NK-92 (cell line): Measurements from ENCODE around the gene HECTD1.
"Not testable (repeated sequence)": the region's sequence is repeated elsewhere in the genome, so short reads cannot be mapped to it uniquely, and the experiment has no call there.

Experiments
- DNase-seq: peaks from one replicate; lab custom pipeline; 2025; ENCODE audit not compliant: unreplicated experiment; lab: John Stamatoyannopoulos, UW

The HECTD1 gene

DNA sequence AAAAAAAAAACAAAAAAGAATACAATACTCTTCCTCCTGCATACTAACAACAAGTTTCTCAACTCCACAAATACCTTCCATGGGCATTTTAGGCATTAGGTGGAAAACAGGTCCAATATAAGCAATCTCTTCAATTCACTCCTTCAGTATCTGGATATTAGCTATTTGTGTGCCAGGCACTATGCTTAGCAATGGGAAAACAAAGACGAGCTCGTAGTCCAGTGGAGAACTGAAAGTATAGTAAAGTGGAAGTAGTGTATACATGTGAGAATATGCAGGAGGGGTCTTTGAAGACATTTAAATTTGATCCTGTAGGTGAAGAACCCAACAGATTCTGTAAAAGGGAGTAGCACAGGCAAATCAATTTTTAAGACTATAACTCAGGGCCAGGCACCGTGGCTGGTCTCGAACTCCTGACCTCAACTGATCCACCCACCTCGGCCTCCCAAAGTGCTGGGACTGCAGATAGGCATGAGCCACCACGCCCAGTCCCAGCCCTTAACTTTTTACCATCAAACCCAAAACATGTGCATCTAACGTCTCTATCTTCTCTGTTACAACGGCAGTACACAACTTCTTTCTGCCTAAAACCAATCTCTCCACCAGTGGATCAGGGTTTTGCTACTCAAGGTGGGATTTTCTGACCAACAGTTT is 10.6 kb downstream of the HECTD1 start:
- DNase-seq = no peak

DNA sequence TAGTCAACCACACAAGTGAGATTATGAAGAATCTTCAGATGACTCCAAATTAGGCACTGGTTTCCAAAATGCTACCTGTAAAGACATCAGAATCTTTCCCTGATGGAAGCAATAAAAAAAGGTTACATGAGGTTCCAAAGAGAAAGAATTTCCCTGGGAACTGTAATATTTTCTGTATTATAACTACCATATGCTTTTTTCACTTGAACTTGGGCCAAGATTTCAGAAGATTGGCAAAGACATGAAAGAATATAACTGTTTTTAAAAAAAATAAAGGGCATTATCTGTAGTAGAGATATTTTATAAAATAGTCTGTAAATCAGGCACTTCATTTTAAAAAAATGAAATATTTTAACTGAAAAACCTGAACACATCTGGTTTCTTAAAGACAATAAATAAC is 12.9 kb downstream of the HECTD1 start:
- no peak for DNase-seq

DNA sequence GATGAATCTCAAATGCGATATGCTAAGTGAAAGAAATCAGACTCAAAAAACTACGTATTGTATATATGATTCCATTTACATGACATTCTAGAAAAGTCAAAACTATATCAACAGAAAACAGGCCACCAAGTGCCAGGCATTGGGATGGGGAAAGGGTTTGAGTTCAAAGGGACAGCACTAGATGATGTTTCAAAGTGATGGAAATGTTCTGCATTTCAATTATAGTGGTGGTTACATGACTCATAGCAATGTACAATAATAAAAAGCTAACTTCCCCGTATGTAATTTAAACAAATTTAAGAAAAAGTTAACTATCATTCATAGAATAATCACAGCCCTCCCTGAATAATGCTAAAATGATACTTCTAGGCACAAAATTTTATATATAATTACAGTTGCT is 13.5 kb downstream of the HECTD1 start:
- DNase-seq = no peak

DNA sequence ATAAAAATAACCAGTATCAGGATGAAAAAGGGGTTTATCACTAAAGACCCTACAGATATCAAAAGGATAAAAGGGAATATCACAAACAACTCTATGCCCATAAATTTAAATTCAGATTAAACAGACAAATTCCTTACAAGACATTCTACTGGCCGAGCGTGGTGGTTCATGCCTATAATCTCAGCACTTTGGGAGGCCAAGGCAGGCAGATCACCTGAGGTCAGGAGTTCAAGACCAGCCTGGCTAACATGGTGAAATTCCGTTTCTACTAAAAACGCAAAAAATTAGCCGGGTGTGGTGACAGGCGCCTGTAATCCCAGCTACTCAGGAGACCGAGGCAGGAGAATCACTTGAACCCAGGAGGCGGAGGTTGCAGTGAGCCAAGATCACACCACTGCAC is 15.0 kb downstream of the HECTD1 start:
- DNase-seq = not testable (repeated sequence)

DNA sequence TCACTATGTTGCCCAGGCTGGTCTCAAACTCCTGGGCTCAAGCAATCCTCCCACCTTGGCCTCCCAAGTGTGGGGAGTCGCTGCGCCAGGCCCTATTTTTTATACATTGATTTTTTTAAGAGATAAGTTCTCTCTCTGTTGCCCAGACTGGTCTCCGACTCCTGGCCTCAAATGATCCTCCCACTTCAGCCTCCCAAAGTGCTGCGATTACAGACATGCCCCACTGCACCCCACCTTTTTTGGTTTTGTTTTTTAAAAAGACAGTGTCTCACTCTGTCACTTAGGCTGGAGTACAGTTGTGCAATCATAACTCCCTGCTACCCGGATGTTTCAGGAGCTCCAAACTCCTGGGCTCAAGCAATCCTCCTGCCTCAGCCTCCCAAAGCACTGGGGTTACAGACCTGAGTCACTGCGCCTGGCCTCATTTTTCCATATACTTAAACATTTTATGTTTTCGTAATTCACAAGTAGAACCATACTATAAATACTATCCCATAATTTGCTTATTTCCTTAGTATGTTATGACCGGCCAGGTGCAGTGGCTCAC is 16.8 kb downstream of the HECTD1 start:
- DNase-seq = no peak

DNA sequence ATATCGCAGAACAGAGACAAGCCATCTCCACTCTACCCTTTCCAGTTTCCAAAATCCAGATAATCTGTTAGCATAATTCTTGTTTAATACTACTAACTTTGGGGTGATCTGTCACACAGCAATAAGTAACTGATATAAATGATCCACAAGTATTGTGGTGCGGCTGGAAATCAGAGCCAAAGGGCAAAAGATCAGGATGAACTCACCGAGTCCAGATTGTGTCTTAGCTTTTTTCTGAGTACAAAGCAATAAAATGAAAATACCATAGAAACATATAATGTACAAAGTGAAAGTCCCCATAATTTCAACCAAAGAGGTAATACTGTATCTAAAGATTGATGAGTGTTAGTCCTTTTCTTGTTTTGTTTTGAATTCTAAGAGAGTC is 17.4 kb downstream of the HECTD1 start:
- no peak for DNase-seq

DNA sequence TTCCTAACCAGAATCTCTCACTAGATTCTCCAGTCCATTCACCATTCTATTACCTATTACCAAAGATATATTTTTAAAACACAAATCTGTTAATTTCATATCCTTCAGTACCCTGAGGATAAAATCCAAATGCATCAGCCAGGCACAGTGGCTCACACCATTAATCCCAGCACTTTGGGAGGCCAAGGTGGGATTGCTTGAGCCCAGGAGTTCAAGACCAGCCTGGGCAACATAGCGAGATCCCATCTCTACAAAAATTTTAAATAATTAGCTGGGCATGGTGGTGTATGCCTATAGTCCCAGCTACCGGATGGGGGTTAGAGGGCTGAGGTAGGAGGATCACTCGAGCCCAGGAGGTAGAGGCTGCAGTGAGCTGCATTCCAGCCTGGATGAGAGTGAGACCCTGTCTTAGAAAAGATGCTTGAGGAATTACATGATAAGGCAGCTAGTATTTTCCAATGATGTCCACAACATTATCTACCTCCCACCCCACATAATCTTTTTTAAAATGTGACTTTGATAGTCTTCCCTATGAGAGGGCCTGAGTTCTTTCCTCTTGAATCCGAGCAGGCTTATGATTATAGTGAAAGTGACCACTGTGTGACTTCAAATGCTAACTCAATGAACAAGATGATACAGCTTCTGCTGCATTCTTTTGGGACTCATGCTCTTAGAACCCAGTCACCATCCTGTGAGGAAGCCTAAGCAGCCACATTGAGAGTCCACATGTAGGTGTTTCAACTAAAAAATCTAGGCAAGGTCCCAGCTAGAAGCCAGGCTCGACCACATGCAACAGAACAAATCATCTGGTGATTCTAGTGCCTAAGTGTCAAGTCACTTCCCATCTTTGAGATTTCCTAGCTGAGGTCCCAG is 18.0 kb downstream of the HECTD1 start:
- no peak for DNase-seq

DNA sequence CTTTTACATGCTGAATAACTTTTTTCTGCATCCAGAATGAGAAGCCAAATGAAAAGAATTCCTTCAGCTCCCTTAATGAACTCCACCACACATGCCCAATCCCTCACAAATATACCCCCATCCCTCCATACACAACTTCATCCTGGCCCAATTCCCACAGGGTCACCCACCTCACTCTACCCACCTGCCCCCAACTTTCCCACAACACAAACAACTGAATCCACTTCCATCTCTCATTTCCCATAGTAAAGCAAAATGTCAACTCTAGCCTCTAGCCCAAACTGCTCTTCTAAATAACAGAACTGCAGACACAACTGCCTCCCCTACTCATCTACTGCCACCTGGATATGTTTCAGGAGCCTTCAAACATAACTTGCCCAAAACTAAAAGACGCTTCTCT is 18.8 kb downstream of the HECTD1 start:
- DNase-seq = no peak

DNA sequence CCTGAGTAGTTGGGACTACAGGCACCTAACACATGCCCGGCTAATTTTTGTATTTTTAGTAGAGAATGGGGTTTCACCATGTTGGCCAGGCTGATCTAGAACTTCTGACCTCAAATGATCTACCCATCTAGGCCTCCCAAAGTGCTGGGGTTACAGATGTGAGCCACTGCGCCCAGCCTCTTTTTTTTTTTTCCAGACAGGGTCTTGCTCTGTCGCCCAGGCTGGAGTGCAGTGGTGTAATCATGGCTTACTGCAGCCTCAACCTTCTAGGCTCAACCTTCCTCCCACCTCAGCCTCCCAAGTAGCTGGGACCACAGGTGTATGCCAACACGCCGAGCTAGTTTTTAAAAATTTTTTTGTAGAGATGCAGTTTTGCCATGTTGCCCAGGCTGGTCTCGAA is 25.6 kb downstream of the HECTD1 start:
- not testable (repeated sequence) for DNase-seq

DNA sequence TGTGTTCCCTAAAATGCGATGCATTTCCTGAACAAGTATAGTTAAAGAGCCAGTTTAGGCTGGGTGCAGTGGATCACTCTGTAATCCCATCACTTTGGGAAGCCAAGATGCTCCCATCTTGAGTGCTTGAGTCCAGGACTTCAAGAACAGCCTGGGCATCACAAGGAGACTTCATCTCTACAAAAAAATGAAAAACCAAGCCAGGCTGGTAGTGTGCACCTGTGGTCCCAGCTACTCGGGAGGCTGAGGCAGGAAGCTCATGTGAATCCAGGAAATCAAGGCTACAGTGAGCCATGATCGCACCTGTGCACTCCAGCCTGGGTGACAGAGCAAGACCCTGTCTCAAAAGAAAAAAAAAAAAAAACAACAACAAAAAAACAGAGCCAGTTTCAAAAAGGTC is 26.3 kb downstream of the HECTD1 start:
- DNase-seq = no peak

DNA sequence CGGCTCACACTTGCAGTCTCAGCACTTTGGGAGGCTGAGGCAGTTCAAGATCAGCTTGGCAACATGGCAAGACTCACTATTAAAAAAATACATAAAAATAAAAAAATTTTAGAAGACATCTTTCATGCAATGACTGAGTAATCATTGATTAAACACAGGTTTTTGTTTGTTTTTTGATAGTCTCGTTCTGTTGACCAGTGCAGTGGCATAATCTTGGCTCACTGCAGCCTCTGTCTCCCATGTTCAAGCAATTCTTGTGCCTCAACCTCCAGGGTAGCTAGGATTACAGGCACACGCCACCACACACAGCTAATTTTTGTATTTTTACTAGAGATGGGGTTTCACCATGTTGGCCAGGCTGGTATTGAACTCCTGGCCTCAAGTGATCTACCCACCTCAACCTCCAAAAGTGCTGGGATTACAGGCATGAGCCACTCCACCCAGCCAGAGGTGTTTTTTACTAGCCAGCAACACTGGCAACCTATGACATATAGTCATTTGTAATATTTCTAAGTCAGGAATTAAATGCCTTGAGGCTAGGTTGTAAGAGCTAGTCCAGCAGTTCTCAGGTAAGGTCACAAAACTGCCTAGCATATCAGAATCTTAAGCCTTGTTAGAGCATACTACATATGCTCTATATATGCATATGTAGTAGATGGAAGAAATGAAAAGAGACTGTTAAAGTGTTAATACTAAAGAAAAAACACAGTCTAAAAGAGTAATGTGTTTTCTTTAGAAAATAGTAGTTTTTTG is 27.1 kb downstream of the HECTD1 start:
- DNase-seq = no peak

DNA sequence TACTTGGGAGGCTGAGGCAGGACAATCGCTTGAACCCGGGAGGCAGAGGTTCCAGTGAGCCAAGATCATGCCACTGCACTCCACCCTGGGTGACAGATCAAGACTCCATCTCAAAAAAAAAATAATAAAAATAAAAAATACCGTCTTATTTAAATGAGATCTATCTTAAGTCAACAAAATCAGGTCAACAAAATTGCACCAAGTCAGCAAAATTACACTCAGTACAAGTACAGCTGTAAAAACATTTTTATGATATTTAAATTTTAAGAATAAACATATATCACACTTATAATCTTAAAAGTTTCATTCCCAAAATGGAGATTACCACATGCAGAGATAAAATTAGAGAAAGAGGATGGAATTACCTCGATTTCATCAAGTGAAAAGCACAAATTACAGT is 33.2 kb downstream of the HECTD1 start:
- DNase-seq = no peak

DNA sequence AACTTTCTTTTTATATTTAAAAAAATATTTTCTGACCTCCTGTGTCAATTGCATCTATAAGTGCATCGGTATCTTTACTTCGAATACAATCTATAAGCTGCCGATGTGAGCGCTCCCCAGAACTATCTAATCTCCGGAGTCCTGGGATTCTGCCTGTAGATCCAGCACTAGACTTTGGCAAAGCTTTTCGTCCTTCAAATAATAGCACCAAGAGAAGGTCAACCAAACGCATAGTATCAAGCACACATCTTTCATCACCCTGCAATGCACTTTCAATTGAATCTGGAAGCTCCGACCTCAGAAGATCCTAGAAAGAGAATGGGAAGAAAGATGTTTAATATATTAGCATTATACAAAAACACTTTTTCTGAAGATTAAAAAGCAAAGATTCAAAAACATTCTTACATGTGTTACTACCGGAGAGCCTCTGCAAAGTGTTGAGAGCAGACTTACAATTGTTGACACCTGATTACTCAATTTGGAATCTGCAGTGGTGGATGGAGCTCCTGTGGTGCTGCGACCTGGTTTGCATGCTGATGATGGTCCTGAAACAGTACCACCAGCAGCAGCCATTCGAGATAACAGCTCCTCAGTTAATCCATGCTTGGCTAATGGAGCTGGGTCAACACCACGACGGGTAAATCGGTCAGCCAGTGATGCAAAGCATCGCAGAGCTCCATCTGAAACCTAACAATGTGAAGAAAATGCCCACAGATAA is 34.3 kb downstream of the HECTD1 start:
- DNase-seq = no peak

DNA sequence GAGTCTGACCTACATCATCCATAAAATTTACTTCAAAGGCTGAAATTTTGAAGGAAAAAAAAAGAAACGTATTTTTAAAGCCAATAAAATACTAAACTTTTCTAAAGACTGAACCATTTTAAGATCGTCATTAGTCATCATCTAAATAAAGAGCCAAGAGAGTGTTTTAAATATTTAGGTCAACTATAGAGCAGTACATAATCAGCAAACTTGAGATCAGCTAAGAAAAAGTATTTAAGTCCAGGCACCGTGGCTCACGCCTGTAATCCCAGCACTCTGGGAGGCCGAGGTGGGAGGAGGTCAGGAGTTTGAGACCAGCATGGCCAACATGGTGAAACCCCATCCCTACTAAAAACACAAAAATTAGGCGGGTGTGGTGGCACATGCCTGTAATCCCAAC is 35.5 kb downstream of the HECTD1 start:
- DNase-seq = no peak

DNA sequence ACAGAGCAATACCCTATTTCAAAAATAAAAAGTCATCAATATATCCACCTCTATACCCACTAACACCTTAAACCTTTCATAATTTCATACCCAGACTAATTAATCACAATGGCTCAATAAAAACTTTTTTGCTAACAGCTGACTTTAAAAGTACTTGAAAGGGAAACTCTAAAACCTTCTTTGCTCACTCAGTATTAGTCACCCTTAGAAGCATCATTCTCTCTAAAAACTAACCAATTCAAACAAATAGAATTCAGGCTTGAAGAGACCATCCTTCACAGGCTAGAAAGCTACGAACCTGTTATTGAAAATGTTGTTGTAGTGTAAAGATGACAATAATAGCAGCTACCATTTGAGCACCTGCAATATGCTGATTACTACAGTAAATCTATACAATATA is 37.2 kb downstream of the HECTD1 start:
- no peak for DNase-seq

DNA sequence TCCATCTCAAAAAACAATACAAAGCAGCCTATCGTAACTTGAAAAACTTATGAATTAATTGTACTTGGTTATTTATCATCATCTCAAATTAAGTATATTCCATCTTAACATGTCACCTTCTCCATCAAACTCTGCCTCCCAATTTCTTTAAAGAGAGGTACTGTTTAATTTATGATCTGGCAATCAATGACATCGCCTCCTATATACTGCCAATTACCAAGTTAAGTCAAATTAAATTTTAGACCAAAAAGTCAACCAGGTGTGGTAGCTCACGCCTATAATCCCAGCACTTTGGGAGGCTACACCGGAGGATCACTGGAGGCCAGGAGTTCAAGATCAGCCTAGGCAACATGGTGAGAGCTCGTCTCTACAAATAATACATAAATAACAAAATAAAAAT is 37.7 kb downstream of the HECTD1 start:
- no peak for DNase-seq

DNA sequence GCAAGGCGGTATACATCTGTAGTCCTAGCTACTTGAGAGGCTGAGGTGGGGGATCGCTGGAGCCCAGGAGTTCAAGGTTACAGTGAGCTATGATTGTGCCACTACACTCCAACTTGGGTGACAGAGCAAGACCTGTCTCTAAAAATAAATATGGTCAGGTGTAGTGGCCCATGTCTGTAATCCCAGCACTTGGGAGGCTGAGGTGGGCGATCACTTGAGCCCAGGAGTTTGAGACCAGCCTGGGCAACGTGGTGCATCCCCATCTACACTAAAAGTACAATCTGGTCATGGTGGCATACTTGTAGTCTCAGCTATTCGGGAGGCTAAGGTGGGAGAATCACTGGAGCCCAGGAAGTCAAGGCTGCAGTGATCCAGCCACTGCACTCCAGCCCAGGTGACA is 40.6 kb downstream of the HECTD1 start:
- DNase-seq = no peak

DNA sequence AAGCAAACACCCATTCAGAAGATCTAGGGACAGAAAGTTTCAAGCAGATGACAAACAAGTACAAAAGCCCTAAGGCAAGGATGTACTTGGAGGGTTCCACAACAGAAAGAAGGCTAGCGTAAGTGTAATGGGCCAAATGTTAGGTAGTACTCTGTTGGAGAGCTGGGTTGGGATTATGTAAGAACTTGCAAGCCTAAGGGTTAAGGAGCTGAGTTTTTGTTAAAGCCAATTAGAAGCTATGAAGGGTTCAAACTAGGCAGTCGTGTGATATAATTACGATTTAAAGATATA is 41.4 kb downstream of the HECTD1 start:
- no peak for DNase-seq

DNA sequence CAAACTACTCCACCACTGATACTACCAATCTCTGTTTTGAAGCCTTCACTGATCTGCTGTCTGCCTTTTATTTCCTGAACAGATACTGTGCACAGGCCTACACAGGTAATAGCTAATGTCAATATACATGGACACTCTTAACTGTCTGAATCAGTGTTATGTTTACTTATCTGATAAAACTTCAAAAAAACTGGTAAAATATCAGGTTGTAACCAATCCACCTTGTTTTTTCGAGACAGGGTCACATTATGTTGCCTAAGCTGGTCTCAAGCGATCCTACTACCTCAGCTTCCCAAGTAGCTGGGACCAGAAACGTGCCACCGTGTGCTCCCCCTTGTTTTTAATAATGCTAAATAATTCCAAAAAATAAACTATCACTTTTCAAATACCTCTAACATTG is 43.5 kb downstream of the HECTD1 start:
- no peak for DNase-seq

DNA sequence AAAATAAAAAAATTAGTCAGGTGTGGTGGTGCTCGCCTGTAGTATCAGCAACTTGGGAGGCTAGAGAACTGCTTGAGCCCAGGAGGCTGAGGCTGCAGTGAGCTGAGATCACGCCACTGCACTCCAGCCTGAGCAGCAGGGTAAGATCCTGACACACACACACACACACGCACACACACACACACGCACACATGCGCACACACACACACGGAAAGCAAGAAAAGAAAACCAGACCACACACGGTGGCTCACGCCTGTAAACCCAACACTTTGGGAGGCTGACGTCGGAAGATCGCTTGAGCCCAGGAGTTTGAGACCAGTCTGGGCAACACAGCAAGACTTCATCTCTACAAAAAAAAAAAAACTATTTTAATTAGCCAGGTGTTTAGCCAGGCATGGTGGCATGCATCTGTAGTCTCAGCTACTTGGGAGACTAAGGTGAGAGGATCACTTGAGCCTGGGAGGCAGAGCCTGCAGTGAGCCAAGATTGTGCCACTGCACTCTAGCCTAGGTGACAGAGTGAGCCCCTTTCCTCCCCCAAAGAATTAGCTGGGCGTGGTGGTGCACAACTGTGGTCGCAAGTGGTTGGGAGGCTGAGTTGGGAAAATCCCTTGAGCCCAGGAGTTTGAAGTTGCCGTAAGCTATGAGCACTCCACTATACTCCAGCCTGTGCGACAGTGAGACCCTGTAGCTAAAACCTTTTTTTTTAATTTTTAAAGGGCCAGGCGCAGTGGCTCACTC is 44.5 kb downstream of the HECTD1 start:
- DNase-seq = no peak

DNA sequence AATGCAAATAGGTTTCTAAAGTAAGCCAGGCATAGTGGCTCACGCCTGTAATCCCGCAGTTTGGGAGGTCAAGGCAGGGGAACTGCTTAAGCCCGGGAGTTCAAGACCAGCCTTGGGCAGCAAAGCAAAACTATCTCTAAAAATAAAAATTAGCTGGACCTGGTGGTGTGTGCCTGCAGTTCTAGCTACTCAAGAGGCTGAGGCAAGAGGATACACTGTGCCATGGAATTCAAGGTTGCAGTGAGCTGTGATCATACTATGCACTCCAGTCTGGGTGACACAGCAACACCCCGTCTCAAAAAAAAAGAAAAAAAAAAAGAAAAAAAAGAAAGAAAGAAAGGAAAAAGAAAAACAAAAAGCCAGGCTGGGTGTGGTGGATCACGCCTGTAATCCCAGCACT is 46.3 kb downstream of the HECTD1 start:
- no peak for DNase-seq
